K562 (cell line): Measurements from ENCODE around the gene CD24. TPM values are rescaled to one million over a fixed set of nuclear protein-coding genes. Genes with fewer than 3 reads are reported as not detected.

Experiments used
- ATAC-seq: fragments of 200-7000 bp; cut with Tn5 transposase; 3 replicates; pipeline ENCODE4 v1.9.1; 2020; ENCODE audit warnings: moderate library complexity
- BruUV-seq: library from RNA; stranded (reverse); fragments of 400-500 nt; replicated peaks from 2 replicates; lab custom pipeline; 2021; lab: Mats Ljungman, UMichigan
- CTCF ChIA-PET: fragments of 300-600 bp; formaldehyde crosslinking; extraction: SDS; loops from one replicate; lab custom pipeline; 2021; ENCODE audit warnings: low intra/inter-chr PET ratio; lab: Yijun Ruan, JAX
- POLR2A ChIA-PET: fragments of 300-600, 350-650 bp; sonication (Branson Sonifier 250); formaldehyde crosslinking; extraction: SDS; loops from one replicate; lab custom pipeline; 2021; ENCODE audit warnings: antibody characterized with exemption, inconsistent platforms; lab: Yijun Ruan, JAX
- DNase-seq, 4 experiments: peaks; one replicate each; pipeline versions ENCODE4 v3.0.0 to v3.0.0-alpha.2; 2011 to 2018; ENCODE audit warnings: low spot score in 3 of 4, mixed read lengths in 3 of 4; ENCODE audit errors: extremely low read depth in 1 of 4
- FAIRE-seq: peaks from 2 replicates; lab custom pipeline; 2011; peaks lifted over from hg19 to GRCh38; lab: Jason Lieb, UNC
- H2AFZ ChIP-seq: 2 replicates; pipeline ENCODE4 v1.6.0; 2011; ENCODE audit warnings: low read depth, low read length, control low read depth, inconsistent platforms
- H3K27ac ChIP-seq: fragments of 200-600 bp; 3 replicates; pipeline ENCODE4 v1.8.0; 2011; ENCODE audit warnings: low read depth, mild to moderate bottlenecking, control low read depth, inconsistent platforms, low read length, moderate library complexity, mixed read lengths; ENCODE audit errors: extremely low read depth
- H3K27me3 ChIP-seq, 2 experiments: fragments of 300-600 bp in 1 of 2; 2 replicates in 1 of 2; 3 replicates in 1 of 2; pipeline versions ENCODE4 v1.6.0 to v1.8.0; 2011; ENCODE audit warnings: inconsistent platforms in 2 of 2, low read length in 2 of 2, mild to moderate bottlenecking in 1 of 2, mixed read lengths in 1 of 2, moderate library complexity in 1 of 2; ENCODE audit not compliant: control insufficient read depth in 2 of 2, insufficient read depth in 2 of 2
- H3K36me3 ChIP-seq: fragments of 300-600 bp; 3 replicates; pipeline ENCODE4 v1.8.0; 2011; ENCODE audit warnings: mild to moderate bottlenecking, low read length, inconsistent platforms; ENCODE audit not compliant: control insufficient read depth, insufficient read depth
- H3K4me1 ChIP-seq, 2 experiments: fragments of 200-600 bp in 1 of 2; replicated peaks in 1 of 2; 2 replicates in 1 of 2; 3 replicates in 1 of 2; pipeline versions ENCODE4 v1.5.1 to v1.8.0; 2011; ENCODE audit warnings: inconsistent platforms in 2 of 2, low read length in 2 of 2, mild to moderate bottlenecking in 1 of 2, mixed read lengths in 1 of 2, moderate library complexity in 1 of 2; ENCODE audit not compliant: control insufficient read depth in 2 of 2, insufficient read depth in 2 of 2
- H3K4me2 ChIP-seq: 2 replicates; pipeline ENCODE4 v1.6.1; 2011; ENCODE audit warnings: low read length, control low read depth, inconsistent platforms, mixed read lengths; ENCODE audit not compliant: insufficient read depth
- H3K4me3 ChIP-seq: fragments of 200-600 bp; sonication (generic), shearing (Covaris generic); 2 replicates; pipeline ENCODE4 v1.5.1; 2016; ENCODE audit warnings: control low read depth, inconsistent platforms
- H3K79me2 ChIP-seq: fragments of 200-600 bp; 3 replicates; pipeline ENCODE4 v1.8.0; 2011; ENCODE audit warnings: low read length, inconsistent platforms; ENCODE audit not compliant: control insufficient read depth, insufficient read depth
- H3K9ac ChIP-seq, 2 experiments: 2 replicates each; pipeline versions ENCODE4 v1.6.0 to v1.6.1; 2011; ENCODE audit warnings: low read depth in 2 of 2, low read length in 2 of 2, control low read depth in 1 of 2, inconsistent platforms in 1 of 2, mild to moderate bottlenecking in 1 of 2, mixed read lengths in 1 of 2; ENCODE audit not compliant: insufficient read depth in 1 of 2
- H3K9me1 ChIP-seq: one replicate; pipeline ENCODE4 v1.6.0; 2011; ENCODE audit warnings: inconsistent platforms, mild to moderate bottlenecking, low read length, moderate library complexity; ENCODE audit not compliant: control insufficient read depth, insufficient read depth
- H3K9me3 ChIP-seq: replicated peaks from 2 replicates; pipeline ENCODE4 v1.5.1; 2011; ENCODE audit warnings: low read depth, low read length, inconsistent platforms; ENCODE audit not compliant: control insufficient read depth, insufficient read depth
- H4K20me1 ChIP-seq: replicated peaks from 2 replicates; pipeline ENCODE4 v1.6.1; 2011; ENCODE audit warnings: low read length, inconsistent platforms, mixed read lengths; ENCODE audit not compliant: control insufficient read depth, insufficient read depth
- MAFG ChIP-seq: fragments of 450-650 bp; conservative IDR thresholded peaks from 2 replicates; pipeline ENCODE4 v1.6.1; 2016; ENCODE audit warnings: missing genetic modification characterization, missing compliant biosample characterization
- NFIC ChIP-seq: fragments of 450-650 bp; IDR thresholded peaks from 2 replicates; pipeline ENCODE4 v1.6.1; 2017; ENCODE audit warnings: mild to moderate bottlenecking, inconsistent platforms
- PKNOX1 ChIP-seq: fragments of 450-650 bp; IDR thresholded peaks from 2 replicates; pipeline ENCODE4 v1.6.1; 2016
- RBM25 ChIP-seq: fragments of 200-400 bp; formaldehyde crosslinking; IDR thresholded peaks from 2 replicates; pipeline ENCODE4 v1.6.1; 2018; ENCODE audit warnings: low read length, low read depth, moderate library complexity; ENCODE audit not compliant: severe bottlenecking
- ZNF146 ChIP-seq: IDR thresholded peaks from one replicate; pipeline ENCODE4 v1.6.1; 2018; ENCODE audit warnings: missing compliant biosample characterization; ENCODE audit not compliant: unreplicated experiment
- WGBS: fragments of 100-300 bp; shearing (Covaris generic); methylation state at CpG from one replicate; pipeline ENCODE4 v1.1.6; 2016; ENCODE audit warnings: low coverage, mixed read lengths; ENCODE audit not compliant: insufficient coverage; ENCODE audit errors: missing lambda C conversion rate; 5-methylcytosine and 5-hydroxymethylcytosine counted together
- in situ Hi-C: fragments of 300-500 bp; cut with MboI; formaldehyde crosslinking; loops from 4 replicates; pipeline ENCODE4 v1.15.0; 2018; ENCODE audit warnings: inconsistent platforms, mixed read lengths
- intact Hi-C: fragments of 100-400 bp; cut with micrococcal nuclease; formaldehyde crosslinking; loops from 2 replicates; pipeline ENCODE4 v1.14.2; 2022
- polyA plus RNA-seq, 8 experiments: library from polyadenylated mRNA; depleted of rRNA in 4 of 8; stranded (reverse) in 5 of 8; unstranded in 3 of 8; fragments of >200 nt; fragmentation: Nextera tagmentation in 2 of 8; fragmentation: Illumina TruSeq in 1 of 8; extraction: Ambion mirVana in 2 of 8; extraction: Trizol in 1 of 8; gene quantifications; 2 replicates each; pipeline versions ENCODE4 v1.2.1 to v1.2.3, GENCODE V29; 2011 to 2014; ENCODE audit warnings: inconsistent platforms in 1 of 8, missing spikeins in 1 of 8
- total RNA-seq, 7 experiments: library from RNA; depleted of rRNA in 6 of 7; stranded (reverse); fragments of >200 nt in 6 of 7; fragmentation: Illumina TruSeq in 2 of 7; extraction: Trizol in 2 of 7; gene quantifications; 2 replicates each; pipeline versions ENCODE4 v1.2.1 to v1.2.3, GENCODE V29; 2011 to 2021; ENCODE audit warnings: low replicate concordance in 1 of 7
- TF ChIP-seq, protein P1 (sequence below): fragments of 450-650 bp; IDR thresholded peaks from 2 replicates; pipeline ENCODE4 v1.6.1; 2018; ENCODE audit warnings: mild to moderate bottlenecking, low read depth; ENCODE audit not compliant: partially characterized antibody

CD24 gene
- total and polyA plus RNA-seq, 9 of the 15 experiments (the other 6 are each of a cell fraction or from before 2014, with no cell fraction given): 8.8 to 155 (median 27.1) TPM

DNA sequence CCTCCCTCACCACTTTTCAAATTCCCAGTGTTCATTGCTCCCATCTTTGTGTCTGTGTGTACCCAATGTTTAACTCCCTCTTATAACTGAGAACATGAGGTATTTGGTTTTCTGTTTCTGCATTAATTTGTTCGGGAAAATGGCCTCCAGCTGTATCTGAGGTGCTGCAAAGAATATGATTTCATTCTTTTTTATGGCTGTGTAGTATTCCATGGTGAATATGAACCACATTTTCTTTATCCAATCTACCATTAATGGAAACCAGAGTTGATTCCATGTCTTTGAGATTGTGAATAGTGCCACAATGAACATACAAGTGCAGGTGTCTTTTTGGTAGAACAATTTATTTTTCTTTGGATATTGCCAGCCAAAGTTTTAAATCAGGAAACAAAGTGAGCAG is 10.4 kb downstream of the CD24 start:
- FAIRE-seq: no peak
- Histone ChIP-seq H3K9me1 (no peaks in the 10 kb centered on the region), H3K9ac (no peak overlapping the region), H3K27me3 (peaks cover 0 to 4% of the 10 kb centered on the region in 2 experiments; a peak in 1 of 5 replicates), H3K27ac (no peak overlapping the region), H2AFZ (no peak overlapping the region), H3K4me2 (no peak overlapping the region), H3K79me2 (no peaks in the 10 kb centered on the region), H4K20me1 (no peaks in the 10 kb centered on the region), H3K9me3 (no peaks in the 10 kb centered on the region), H3K4me1 (no peaks in the 10 kb centered on the region; a peak in 1 of 5 replicates), H3K4me3 (no peak overlapping the region), H3K36me3 (no peaks in the 10 kb centered on the region)
- POLR2A ChIA-PET: no interaction called here
- no TSS peak for BruUV-seq
- 20% methylated on average over 1 of the region's 1 CpG for WGBS
- TF ChIP-seq RBM25 (peak; percentile 29), ZNF146 (CRISPR knock-in tag) (peak; percentile 58)
- TF ChIP-seq, protein P1, sequence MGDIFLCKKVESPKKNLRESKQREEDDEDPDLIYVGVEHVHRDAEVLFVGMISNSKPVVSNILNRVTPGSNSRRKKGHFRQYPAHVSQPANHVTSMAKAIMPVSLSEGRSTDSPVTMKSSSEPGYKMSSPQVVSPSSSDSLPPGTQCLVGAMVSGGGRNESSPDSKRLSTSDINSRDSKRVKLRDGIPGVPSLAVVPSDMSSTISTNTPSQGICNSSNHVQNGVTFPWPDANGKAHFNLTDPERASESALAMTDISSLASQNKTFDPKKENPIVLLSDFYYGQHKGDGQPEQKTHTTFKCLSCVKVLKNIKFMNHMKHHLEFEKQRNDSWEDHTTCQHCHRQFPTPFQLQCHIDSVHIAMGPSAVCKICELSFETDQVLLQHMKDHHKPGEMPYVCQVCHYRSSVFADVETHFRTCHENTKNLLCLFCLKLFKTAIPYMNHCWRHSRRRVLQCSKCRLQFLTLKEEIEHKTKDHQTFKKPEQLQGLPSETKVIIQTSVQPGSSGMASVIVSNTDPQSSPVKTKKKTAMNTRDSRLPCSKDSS: no peak
- intact Hi-C loops (no loop called here), in situ Hi-C loops (no loop called here)
- CTCF ChIA-PET: no interaction called here
- no peak for ATAC-seq
- no peak for DNase-seq

DNA sequence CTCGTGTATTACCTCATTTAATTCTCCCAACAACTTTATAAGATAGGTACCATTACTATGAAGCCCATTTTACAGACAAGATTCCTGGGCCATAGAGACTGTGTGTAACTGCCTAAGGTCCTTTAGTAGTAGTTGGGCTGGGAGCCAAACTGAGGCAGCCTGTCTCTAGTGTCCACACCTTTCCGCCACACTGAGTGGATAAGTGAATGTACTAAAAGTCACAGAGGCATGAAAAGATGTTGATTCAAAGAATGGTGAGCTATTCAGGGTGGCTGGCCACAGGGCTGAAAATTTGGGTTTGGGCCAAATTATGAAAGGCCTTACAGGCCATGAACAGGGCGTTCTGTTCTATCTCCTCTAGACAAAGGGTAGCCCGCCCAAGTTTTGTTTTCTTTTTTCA is 11.0 kb downstream of the CD24 start:
- ChIA-PET CTCF (no interaction called here), POLR2A (no interaction called here)
- DNase-seq (no peak), FAIRE-seq (no peak), ATAC-seq (no peak)
- H3K9ac ChIP-seq: no peak overlapping the region
- no peaks in the 10 kb centered on the region for H3K9me1 ChIP-seq
- no peak overlapping the region for H3K4me3 ChIP-seq
- no TSS peak for BruUV-seq
- H3K4me2 ChIP-seq: no peak overlapping the region
- WGBS: 39% methylated on average over 4 of the region's 4 CpGs
- no peaks in the 10 kb centered on the region for H3K79me2 ChIP-seq
- in situ Hi-C loops (no loop called here), intact Hi-C loops (no loop called here)
- peaks cover 0 to 4% of the 10 kb centered on the region in 2 experiments; a peak in 1 of 5 replicates for H3K27me3 ChIP-seq
- no peaks in the 10 kb centered on the region for H4K20me1 ChIP-seq
- no peak overlapping the region for H3K27ac ChIP-seq
- H3K36me3 ChIP-seq: no peaks in the 10 kb centered on the region
- no peak overlapping the region for H2AFZ ChIP-seq
- no peaks in the 10 kb centered on the region; a peak in 1 of 5 replicates for H3K4me1 ChIP-seq
- H3K9me3 ChIP-seq: no peaks in the 10 kb centered on the region
- TF ChIP-seq PKNOX1 (no peak), NFIC (peak; percentile 46), MAFG (tag) (no peak)
